DND-41 (cell line): ENCODE results near the gene CYP17A1.

Experiments
- ATAC-seq: fragments of 200-7000 bp; cut with Tn5 transposase; 3 replicates; pipeline ENCODE4 v1.9.1; 2021; ENCODE audit warnings: low read depth; ENCODE audit not compliant: insufficient read depth
- DNase-seq: peaks from one replicate; pipeline ENCODE4 v3.0.0-alpha.2; 2020
- H2AFZ ChIP-seq: 2 replicates; pipeline ENCODE4 v1.6.0; 2012; ENCODE audit warnings: low read depth, low read length
- H3K27ac ChIP-seq: 2 replicates; pipeline ENCODE4 v1.5.1; 2012; ENCODE audit warnings: low read length, inconsistent platforms
- H3K27me3 ChIP-seq: fragments of 200-600 bp; sonication (generic); 2 replicates; pipeline ENCODE4 v1.6.0; 2012; ENCODE audit warnings: low read length, mild to moderate bottlenecking, inconsistent platforms; ENCODE audit not compliant: insufficient read depth, poor library complexity
- H3K36me3 ChIP-seq: 2 replicates; pipeline ENCODE4 v1.5.1; 2012; ENCODE audit warnings: low read length, inconsistent platforms; ENCODE audit not compliant: insufficient read depth
- H3K4me1 ChIP-seq: 2 replicates; pipeline ENCODE4 v1.5.1; 2012; ENCODE audit warnings: mild to moderate bottlenecking, low read length; ENCODE audit not compliant: insufficient read depth
- H3K4me2 ChIP-seq: 2 replicates; pipeline ENCODE4 v1.6.0; 2012; ENCODE audit warnings: mild to moderate bottlenecking, moderate library complexity, low read length, inconsistent platforms; ENCODE audit not compliant: insufficient read depth
- H3K4me3 ChIP-seq, 2 experiments: fragments of 200-600 bp in 1 of 2; shearing (Covaris generic) in 1 of 2; 2 replicates each; pipeline ENCODE4 v1.5.1; 2012 to 2016; ENCODE audit warnings: inconsistent platforms in 2 of 2, low read length in 2 of 2, mild to moderate bottlenecking in 2 of 2, low read depth in 1 of 2, moderate library complexity in 1 of 2
- H3K79me2 ChIP-seq: 2 replicates; pipeline ENCODE4 v1.6.0; 2012; ENCODE audit warnings: low read length, inconsistent platforms; ENCODE audit not compliant: insufficient read depth
- H3K9ac ChIP-seq: 2 replicates; pipeline ENCODE4 v1.6.0; 2012; ENCODE audit warnings: low read depth, mild to moderate bottlenecking, inconsistent platforms, low read length, moderate library complexity
- H3K9me3 ChIP-seq: 2 replicates; pipeline ENCODE4 v1.5.1; 2012; ENCODE audit warnings: low read length, moderate library complexity, mild to moderate bottlenecking, inconsistent platforms; ENCODE audit not compliant: insufficient read depth, severe bottlenecking
- H4K20me1 ChIP-seq: 2 replicates; pipeline ENCODE4 v1.6.0; 2012; ENCODE audit warnings: low read length; ENCODE audit not compliant: insufficient read depth
- CTCF ChIP-seq: IDR thresholded peaks from 2 replicates; pipeline ENCODE4 v1.5.1; 2012; ENCODE audit warnings: borderline replicate concordance, low read length, moderate library complexity, mild to moderate bottlenecking; ENCODE audit not compliant: poor library complexity, severe bottlenecking; ENCODE audit errors: extremely low read depth
- EZH2 ChIP-seq: IDR thresholded peaks from 3 replicates; pipeline ENCODE4 v1.6.1; 2012; ENCODE audit warnings: borderline replicate concordance, low read depth, mild to moderate bottlenecking, moderate library complexity, low read length, inconsistent platforms; ENCODE audit not compliant: severe bottlenecking

The CYP17A1 gene

GRCh38 chr10:102835007-102835482, 2.2 kb downstream of the CYP17A1 start:
- DNase-seq (peak; percentile 81), ATAC-seq (peak; percentile 100)
- H3K27ac ChIP-seq: no peak overlapping the region
- no peaks in the 10 kb centered on the region for H3K36me3 ChIP-seq
- H3K27me3 ChIP-seq: no peaks in the 10 kb centered on the region
- no peaks in the 10 kb centered on the region for H3K79me2 ChIP-seq
- H3K4me1 ChIP-seq: no peaks in the 10 kb centered on the region
- no peak overlapping the region for H3K4me2 ChIP-seq
- H2AFZ ChIP-seq: no peak overlapping the region
- H4K20me1 ChIP-seq: no peaks in the 10 kb centered on the region; the same call in 1 of the 2 replicates
- TF ChIP-seq CTCF (peak; percentile 97), EZH2 (no peak)
- peaks cover 9% of the 10 kb centered on the region for H3K9me3 ChIP-seq
- no peak overlapping the region for H3K4me3 ChIP-seq
- no peak overlapping the region for H3K9ac ChIP-seq

GRCh38 chr10:102834143-102834542, 3.1 kb downstream of the CYP17A1 start:
- DNase-seq: no peak
- peaks cover 9% of the 10 kb centered on the region for H3K9me3 ChIP-seq
- H3K27ac ChIP-seq: no peak overlapping the region
- no peaks in the 10 kb centered on the region for H3K27me3 ChIP-seq
- no peaks in the 10 kb centered on the region; the same call in 1 of the 2 replicates for H4K20me1 ChIP-seq
- H3K9ac ChIP-seq: no peak overlapping the region
- no peaks in the 10 kb centered on the region for H3K4me1 ChIP-seq
- no peaks in the 10 kb centered on the region for H3K36me3 ChIP-seq
- no peak overlapping the region for H3K4me3 ChIP-seq
- no peak overlapping the region for H2AFZ ChIP-seq
- no peak overlapping the region for H3K4me2 ChIP-seq
- ATAC-seq: no peak
- TF ChIP-seq CTCF (no peak), EZH2 (no peak)
- no peaks in the 10 kb centered on the region for H3K79me2 ChIP-seq

GRCh38 chr10:102832987-102833386, 4.2 kb downstream of the CYP17A1 start:
- TF ChIP-seq CTCF (no peak), EZH2 (no peak)
- Histone ChIP-seq H3K36me3 (no peaks in the 10 kb centered on the region), H3K27me3 (no peaks in the 10 kb centered on the region), H3K4me3 (no peak overlapping the region), H2AFZ (no peak overlapping the region), H3K4me1 (no peaks in the 10 kb centered on the region), H3K9me3 (peaks cover 9% of the 10 kb centered on the region), H3K27ac (no peak overlapping the region), H4K20me1 (no peaks in the 10 kb centered on the region; the same call in 1 of the 2 replicates), H3K79me2 (no peaks in the 10 kb centered on the region), H3K9ac (no peak overlapping the region), H3K4me2 (no peak overlapping the region)
- no peak for ATAC-seq
- DNase-seq: no peak

- Histone ChIP-seq H3K79me2 (no peaks in the 10 kb centered on the region), H4K20me1 (no peaks in the 10 kb centered on the region; the same call in 1 of the 2 replicates), H3K4me1 (no peaks in the 10 kb centered on the region), H3K27me3 (no peaks in the 10 kb centered on the region), H3K9me3 (peaks cover 2% of the 10 kb centered on the region), H3K27ac (no peak overlapping the region), H3K36me3 (no peaks in the 10 kb centered on the region), H3K4me2 (no peak overlapping the region), H3K9ac (no peak overlapping the region), H2AFZ (no peak overlapping the region), H3K4me3 (no peak overlapping the region)
- TF ChIP-seq CTCF (no peak), EZH2 (no peak)
- DNase-seq: no peak
- no peak for ATAC-seq
Measured at GRCh38 chr10:102832248-102832647, 5.0 kb downstream of the CYP17A1 start.
